NB4 (cell line): ENCODE measurements around the gene C1QC.

Experiments
- DNase-seq: peaks from one replicate; pipeline ENCODE4 v3.0.0; 2010; ENCODE audit warnings: low read depth
- H3K4me3 ChIP-seq: one replicate; pipeline ENCODE4 v1.5.1; 2011; ENCODE audit warnings: mild to moderate bottlenecking, low read depth, low read length, moderate library complexity
- CTCF ChIP-seq: IDR thresholded peaks from one replicate; pipeline ENCODE4 v1.5.1; 2012; ENCODE audit warnings: low read depth, low read length
- MYC ChIP-seq: IDR thresholded peaks from 2 replicates; pipeline ENCODE4 v1.6.1; 2011; ENCODE audit warnings: low read depth, low read length
- POLR2A ChIP-seq: IDR thresholded peaks from 2 replicates; pipeline ENCODE4 v1.6.1; 2011; ENCODE audit warnings: mild to moderate bottlenecking; ENCODE audit not compliant: insufficient read length; ENCODE audit errors: extremely low read depth
- TF ChIP-seq, protein P1 (sequence below): IDR thresholded peaks from 2 replicates; pipeline ENCODE4 v1.6.1; 2011; ENCODE audit warnings: low read depth, low read length

C1QC gene

GRCh38 chr1:22600071-22600816 is 43.2 kb upstream of the C1QC start:
- TF ChIP-seq POLR2A (no peak), MYC (no peak), CTCF (no peak)
- TF ChIP-seq, protein P1, sequence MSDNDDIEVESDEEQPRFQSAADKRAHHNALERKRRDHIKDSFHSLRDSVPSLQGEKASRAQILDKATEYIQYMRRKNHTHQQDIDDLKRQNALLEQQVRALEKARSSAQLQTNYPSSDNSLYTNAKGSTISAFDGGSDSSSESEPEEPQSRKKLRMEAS = no peak
- H3K4me3 ChIP-seq = no peak overlapping the region
- DNase-seq = no peak

- no peak for TF ChIP-seq POLR2A
- TF ChIP-seq, protein P1 = no peak
- no peak for TF ChIP-seq MYC
- TF ChIP-seq CTCF = no peak
- DNase-seq = no peak
- no peak overlapping the region for H3K4me3 ChIP-seq
These were observed 42.4 kb upstream of the C1QC start for GRCh38 chr1:22600817-22601605.

GRCh38 chr1:22601610-22602009 is 41.8 kb upstream of the C1QC start:
- H3K4me3 ChIP-seq = no peak overlapping the region
- DNase-seq = no peak
- TF ChIP-seq, protein P1 = no peak
- no peak for TF ChIP-seq MYC
- no peak for TF ChIP-seq CTCF
- TF ChIP-seq POLR2A = no peak

GRCh38 chr1:22602060-22602740 is 41.2 kb upstream of the C1QC start:
- DNase-seq = no peak

More at GRCh38 chr1:22602060-22602740, 41.2 kb upstream of the C1QC start:
- TF ChIP-seq MYC = no peak
- no peak for TF ChIP-seq CTCF
- no peak for TF ChIP-seq POLR2A
- TF ChIP-seq, protein P1 = no peak
- H3K4me3 ChIP-seq = no peak overlapping the region
